ENCODE data around the gene FOXP1. TPM values are rescaled to one million over a fixed set of nuclear protein-coding genes. Genes with fewer than 3 reads are reported as not detected.

FOXP1 gene
- total and polyA plus RNA-seq, 9 of the 15 experiments (the other 6 are each of a cell fraction or from before 2014, with no cell fraction given) = 7.7 to 34.5 (median 13.7) TPM

DNA sequence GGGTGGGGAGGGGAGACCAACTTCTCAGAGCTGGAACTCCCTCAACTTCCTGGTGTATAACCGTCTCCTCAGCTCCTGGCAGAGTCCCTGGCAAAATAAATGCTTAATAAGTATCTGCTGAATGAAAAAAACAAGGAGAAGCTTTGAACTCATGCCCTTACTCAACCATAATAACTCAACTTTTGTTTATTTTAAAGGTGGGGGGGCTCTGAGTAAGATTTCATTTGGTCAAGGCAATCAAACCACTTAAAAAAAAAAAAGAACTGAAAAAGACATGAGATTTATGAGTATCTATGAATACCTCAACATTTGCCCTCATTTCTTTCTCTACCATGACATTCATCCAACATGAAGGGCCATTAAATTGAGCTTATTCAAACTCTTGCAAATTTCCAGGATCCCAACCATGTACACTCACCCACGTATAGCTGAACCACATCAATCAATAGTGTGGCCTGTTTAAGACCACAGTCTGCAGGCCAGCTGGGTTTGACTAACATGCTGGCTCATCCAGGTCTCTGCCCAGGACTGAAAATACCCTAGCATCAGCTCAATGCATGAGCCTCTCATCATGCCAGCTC lies 157.9 kb downstream of the FOXP1 start (continued):
- TF ChIP-seq, protein P1, sequence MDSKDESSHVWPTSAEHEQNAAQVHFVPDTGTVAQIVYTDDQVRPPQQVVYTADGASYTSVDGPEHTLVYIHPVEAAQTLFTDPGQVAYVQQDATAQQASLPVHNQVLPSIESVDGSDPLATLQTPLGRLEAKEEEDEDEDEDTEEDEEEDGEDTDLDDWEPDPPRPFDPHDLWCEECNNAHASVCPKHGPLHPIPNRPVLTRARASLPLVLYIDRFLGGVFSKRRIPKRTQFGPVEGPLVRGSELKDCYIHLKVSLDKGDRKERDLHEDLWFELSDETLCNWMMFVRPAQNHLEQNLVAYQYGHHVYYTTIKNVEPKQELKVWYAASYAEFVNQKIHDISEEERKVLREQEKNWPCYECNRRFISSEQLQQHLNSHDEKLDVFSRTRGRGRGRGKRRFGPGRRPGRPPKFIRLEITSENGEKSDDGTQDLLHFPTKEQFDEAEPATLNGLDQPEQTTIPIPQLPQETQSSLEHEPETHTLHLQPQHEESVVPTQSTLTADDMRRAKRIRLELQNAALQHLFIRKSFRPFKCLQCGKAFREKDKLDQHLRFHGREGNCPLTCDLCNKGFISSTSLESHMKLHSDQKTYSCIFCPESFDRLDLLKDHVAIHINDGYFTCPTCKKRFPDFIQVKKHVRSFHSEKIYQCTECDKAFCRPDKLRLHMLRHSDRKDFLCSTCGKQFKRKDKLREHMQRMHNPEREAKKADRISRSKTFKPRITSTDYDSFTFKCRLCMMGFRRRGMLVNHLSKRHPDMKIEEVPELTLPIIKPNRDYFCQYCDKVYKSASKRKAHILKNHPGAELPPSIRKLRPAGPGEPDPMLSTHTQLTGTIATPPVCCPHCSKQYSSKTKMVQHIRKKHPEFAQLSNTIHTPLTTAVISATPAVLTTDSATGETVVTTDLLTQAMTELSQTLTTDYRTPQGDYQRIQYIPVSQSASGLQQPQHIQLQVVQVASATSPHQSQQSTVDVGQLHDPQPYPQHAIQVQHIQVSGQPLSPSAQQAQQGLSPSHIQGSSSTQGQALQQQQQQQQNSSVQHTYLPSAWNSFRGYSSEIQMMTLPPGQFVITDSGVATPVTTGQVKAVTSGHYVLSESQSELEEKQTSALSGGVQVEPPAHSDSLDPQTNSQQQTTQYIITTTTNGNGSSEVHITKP (IDR thresholded peaks at IDR 0.05; ENCODE audit: partially characterized antibody) = no peak
- TF ChIP-seq FOXJ3 (CRISPR knock-in tag; IDR thresholded peaks at IDR 0.05) (no peak), TAL1 (IDR thresholded peaks at IDR 0.05) (no peak), CCNT2 (IDR thresholded peaks at IDR 0.05; ENCODE audit: borderline replicate concordance, extremely low read depth, insufficient read length, low read depth, low read length) (no peak), POLR3A (IDR thresholded peaks at IDR 0.05; ENCODE audit: borderline replicate concordance, extremely low read depth, insufficient read depth, insufficient read length) (no peak)
- TF ChIP-seq, protein P2, sequence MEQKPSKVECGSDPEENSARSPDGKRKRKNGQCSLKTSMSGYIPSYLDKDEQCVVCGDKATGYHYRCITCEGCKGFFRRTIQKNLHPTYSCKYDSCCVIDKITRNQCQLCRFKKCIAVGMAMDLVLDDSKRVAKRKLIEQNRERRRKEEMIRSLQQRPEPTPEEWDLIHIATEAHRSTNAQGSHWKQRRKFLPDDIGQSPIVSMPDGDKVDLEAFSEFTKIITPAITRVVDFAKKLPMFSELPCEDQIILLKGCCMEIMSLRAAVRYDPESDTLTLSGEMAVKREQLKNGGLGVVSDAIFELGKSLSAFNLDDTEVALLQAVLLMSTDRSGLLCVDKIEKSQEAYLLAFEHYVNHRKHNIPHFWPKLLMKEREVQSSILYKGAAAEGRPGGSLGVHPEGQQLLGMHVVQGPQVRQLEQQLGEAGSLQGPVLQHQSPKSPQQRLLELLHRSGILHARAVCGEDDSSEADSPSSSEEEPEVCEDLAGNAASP (IDR thresholded peaks at IDR 0.05) = no peak
